NCI-H510A (cell line): Measurements from ENCODE around the gene TEKT2.

ENCODE experiments used
- DNase-seq: peaks from one replicate; lab custom pipeline; 2025; lab: John Stamatoyannopoulos, UW

Gene TEKT2, protein sequence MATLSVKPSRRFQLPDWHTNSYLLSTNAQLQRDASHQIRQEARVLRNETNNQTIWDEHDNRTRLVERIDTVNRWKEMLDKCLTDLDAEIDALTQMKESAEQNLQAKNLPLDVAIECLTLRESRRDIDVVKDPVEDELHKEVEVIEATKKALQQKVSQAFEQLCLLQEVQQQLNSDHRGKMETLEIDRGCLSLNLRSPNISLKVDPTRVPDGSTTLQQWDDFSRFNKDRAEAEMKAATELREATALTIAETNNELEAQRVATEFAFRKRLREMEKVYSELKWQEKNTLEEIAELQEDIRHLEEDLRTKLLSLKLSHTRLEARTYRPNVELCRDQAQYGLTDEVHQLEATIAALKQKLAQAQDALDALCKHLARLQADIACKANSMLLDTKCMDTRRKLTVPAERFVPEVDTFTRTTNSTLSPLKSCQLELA

GRCh38 chr1:36083635-36084496 is at the start of gene TEKT2:
Gene TEKT2 (plus strand): TSS chr1:36084094. CDS start chr1:36084922, 828 bp downstream.
- DNase-seq, result peak; percentile 87

DNA sequence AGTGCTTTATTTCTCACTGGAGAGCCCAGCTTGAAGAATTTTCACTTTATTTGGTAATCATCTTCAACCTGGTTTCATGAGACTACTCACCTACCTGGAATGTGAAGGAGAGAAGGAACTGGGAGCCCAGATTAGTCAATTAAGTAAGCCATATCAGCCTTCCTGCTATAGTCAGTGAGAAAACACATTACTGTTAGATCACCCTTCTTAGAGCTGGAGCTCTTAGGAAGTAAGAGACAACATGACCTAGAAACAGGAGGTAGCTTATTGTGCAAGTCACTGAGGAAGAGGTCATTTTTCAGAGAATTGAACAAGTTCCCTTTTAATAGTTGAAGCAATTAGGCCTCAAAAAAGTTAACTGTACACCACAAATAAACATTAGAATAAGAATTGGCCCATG is 49.2 kb upstream of the TEKT2 start:
- no peak for DNase-seq

DNA sequence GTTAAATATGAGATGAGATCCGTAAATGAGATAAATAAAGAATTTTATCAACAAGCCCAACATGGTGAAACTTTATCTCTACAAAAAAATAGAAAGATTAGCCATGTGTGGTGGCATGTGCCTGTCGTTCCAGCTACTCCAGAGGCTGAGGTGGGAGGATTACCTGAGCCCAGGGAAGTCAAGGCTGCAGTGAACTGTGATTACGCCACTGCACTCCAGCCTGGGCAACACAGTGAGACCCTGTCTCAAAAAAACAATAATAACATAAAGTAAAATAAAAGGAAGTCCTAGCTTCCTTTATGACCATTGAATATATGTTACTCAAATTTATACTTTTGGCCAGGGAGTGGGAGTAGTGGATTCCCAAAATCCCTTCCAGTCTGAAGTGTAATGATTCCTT is 48.7 kb upstream of the TEKT2 start:
- DNase-seq, result no peak

- no peak for DNase-seq
Observed at GRCh38 chr1:36040238-36040637, 43.7 kb upstream of the TEKT2 start.

DNA sequence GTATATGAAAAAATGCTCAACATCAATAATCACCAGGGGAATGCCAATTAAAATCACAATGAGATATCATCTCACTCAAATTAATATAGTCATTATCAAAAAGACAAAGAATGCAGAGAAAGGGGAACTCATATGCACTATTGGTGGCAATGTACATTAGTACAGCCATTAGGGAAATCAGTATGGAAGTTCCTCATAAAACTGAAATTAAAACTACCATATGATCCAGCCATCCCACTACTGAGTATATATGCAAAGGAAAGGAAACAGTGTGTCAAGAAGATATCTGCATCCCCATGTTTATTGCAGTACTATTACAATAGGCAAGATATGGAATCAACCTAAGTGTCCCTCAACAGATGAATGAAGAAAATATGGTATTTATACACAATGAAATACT is 32.1 kb upstream of the TEKT2 start:
- DNase-seq, result no peak

DNA sequence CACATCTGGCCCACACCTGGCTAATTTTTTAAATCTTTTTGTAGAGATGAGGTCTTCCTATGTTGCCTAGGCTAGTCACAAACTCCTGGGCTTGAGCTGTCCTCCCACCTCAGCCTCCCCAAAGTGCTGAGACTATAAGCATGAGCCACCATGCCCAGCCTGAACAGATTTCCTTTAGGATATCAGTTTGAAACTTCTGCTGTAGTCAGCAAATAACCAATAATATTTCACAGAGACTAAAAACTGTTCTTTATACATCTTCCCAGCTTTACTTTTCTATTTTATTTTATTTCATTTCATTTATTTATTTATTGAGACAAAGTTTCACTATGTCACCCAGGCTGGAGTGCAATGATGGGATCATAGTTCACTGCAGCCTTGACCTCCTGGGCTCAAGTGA is 29.9 kb upstream of the TEKT2 start:
- no peak for DNase-seq

DNA sequence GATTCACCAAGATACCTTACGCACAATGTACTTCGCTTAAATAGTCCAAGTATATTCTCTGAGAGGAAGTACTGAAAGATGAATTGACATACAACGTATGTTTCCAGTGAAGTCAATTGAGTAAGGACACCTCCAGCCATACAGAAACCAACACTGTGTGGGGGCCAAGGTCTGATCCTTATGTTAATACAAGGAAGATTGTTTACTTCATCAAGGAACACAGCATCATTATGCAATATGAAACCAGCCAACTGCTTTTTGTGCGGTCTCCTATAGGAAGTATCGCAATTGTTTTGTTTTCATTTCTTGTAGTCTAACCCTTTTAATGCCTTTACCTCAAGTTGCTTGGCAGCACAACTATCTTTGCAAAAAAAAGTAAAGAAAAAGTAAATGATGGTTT is 28.2 kb upstream of the TEKT2 start:
- no peak for DNase-seq

DNA sequence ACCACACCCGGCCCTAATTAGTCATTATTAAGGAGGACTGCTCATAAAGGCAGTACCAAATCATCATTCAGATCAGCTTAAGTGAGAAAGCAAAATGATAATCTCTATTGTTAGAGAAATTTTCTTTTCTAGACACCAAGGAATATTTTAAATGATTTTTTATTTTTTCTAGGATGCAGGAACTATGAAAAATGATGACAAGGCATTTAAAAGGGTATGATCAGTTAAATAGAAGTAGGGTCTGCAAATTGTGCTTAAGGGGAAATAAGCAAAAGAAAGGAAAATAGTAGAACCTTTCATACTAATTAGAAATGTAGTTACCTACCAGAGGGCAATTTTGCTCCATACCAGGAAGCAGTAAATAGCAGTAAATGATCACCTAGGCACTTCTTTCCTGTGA is 21.6 kb upstream of the TEKT2 start:
- no peak for DNase-seq

- no peak for DNase-seq
Observed at GRCh38 chr1:36067871-36068270, 16.0 kb upstream of the TEKT2 start.

- DNase-seq, result no peak
Observed at GRCh38 chr1:36068866-36069265, 15.0 kb upstream of the TEKT2 start.

DNA sequence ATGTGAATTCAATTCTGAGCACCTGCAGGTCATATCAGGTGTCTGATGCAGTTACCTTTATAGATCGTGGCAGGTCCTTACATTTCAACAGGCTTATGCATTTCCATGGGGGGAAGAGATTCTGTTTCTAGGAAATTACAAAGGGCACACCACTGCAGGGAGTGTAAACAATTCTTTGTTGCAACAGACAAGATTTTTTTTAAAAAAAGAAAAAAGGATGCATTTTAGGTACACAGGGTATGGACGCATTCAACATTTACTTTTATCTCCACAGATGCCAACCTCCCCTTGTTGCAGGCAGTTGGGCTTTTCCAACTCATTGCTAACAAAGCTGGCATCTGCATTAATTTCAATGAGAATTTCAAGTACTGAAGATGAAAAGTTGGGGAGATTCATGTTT is 13.5 kb upstream of the TEKT2 start:
- peak; percentile 86 for DNase-seq

GRCh38 chr1:36076979-36077573 is 6.8 kb upstream of the TEKT2 start:
- DNase-seq, result no peak

DNA sequence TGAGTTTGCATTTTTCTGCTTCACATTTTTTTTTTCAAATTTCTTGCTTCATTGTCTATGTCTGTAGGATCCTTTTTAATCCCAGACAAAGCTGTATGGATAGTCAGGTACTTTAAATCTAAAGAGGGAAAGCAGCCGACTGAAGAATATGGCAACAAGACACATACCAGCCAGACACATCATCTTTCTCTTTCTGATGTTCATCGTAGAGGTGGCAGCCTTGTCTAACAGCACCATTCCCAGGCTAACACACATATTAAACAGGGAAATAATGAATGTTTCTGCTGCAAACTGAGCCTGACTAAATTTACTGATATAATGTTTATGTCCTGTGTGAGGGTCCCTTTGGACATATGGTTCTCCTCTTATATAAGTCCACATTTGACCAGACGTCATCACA is 3.7 kb upstream of the TEKT2 start:
- no peak for DNase-seq

DNA sequence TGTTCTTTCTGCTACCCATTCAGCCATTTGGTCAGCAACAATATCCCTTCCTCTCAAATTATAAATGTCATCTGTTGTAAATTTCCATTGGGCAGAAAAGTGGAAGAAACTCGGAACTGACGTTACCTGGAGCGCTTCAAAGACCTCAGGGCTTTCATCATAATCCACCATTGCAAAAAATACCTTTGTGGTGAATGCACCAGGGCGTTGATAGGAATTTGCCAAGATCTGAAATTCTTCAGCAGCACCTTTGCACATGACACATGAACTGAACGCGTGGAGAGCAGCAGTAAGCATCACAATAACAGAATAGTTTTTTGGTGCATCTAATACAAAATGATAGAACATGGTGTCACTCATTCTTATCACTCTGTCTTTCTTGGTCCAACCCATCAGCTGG is 3.1 kb upstream of the TEKT2 start:
- no peak for DNase-seq

DNA sequence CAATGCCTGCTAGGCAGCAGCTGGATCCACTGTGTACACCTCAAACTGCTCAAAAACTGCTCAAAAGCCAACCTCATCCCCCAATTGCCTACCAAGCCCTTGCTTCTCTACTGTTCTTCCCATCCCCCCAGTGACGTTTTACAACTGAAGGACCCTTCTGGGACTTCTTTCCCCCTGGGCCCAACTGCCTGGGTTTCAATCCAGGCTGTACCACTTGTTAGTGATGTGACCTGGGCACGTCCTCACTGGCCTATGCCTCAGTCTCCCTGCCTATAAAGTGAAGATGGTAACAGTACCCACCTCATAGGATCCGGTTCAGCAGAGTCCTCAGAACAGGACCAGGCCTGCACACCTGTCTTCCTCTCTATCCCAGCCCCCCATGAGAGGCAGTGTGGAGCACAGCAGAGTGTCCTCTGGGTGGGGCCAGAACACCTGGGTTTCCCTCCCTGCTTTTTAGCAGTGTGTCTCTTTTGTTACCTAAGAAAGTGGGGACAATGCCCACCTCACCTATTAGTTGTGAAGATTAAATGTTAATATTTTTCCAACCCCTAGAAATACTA is 1.9 kb upstream of the TEKT2 start:
- DNase-seq, result peak; percentile 20

DNA sequence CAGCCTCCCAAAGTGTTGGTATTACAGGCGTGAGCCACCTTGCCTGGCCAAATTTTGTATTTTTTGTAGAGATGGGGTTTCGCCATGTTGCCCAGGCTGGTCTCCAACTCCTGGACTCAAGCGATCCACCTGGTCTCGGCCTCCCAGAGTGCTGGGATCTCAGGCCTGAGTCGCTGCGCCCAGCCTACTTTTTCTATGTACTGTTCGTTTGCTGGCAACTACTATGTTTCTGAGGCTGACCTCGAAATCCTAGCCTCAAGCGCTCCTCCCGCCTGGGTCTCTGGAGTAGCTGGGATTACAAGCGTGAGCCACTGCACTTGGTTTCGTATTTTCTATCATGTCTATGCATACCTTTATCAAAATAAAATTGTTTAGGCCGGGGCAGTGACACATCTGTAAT is 675 bp upstream of the TEKT2 start:
- no peak for DNase-seq

DNA sequence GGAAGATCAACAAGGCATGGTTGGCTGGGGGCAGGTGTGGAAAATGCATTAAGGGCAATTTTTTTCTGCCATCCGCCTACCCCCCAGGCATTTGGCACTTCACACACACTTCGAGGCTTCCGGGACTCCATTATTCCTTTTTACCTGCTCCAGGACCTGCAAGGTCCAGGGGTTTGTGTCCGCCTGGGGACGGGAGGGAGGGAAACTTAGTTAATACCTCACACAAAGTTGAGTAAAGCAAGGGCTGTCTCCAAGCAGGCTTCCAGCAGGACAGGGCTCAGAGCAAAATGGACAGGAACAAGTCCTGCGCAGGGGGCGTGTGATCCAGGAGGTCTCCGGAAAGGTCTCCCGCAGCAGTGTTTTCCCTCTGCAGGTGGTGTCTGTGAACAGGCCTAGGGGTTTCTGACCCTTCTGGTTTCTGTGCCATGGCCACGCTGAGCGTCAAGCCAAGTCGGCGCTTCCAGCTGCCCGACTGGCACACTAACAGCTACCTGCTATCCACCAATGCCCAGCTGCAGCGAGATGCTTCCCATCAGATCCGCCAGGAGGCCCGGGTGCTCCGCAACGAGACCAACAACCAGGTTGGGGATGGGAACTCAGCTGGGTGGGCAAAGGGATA is 712 bp downstream of the TEKT2 start:
- no peak for DNase-seq

GRCh38 chr1:36085126-36085525 is 1.2 kb downstream of the TEKT2 start:
- DNase-seq, result no peak

DNA sequence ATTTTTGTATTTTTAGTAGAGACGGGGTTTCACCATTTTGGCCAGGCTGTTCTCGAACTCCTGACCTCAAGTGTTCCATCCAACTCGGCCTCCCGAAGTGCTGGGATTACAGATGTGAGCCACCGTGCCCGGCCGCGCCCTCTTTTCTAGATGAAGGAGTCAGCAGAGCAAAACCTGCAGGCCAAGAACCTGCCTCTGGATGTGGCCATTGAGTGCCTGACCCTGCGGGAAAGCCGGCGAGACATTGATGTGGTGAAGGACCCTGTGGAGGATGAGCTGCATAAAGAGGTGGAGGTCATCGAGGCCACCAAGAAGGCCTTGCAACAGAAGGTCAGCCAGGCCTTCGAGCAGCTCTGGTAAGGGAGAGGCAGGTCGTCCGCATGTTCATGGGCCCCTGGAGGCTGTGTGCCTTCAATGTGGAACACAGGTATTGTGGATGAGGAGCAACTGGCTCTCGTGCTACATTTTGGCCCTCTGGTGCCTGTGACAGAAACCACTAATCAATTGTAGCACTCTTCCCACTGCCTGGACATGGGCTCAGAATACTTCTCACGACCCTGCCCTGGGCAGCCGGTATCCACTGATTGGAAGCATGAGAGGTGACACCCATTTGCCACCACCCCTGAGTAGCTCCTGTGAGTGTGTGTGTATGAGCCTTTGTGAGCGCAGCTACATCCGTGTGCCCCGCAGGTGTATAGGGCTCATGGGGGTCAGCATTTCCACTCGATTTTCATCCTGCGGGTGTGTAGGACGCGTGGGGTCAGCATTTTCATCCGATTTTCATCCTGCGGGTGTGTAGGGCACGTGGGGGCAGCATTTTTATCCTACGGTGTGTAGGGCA is 2.0 kb downstream of the TEKT2 start:
- no peak for DNase-seq

GRCh38 chr1:36086529-36087232 is 2.8 kb downstream of the TEKT2 start:
- no peak for DNase-seq
